Transverse colon (tissue), 4 donors: ENCODE measurements around the gene PPM1D.

ENCODE experiments used
- EP300 ChIP-seq: sonication (generic); formaldehyde crosslinking; IDR thresholded peaks from one replicate; pipeline ENCODE4 v1.6.1; 2017; ENCODE audit warnings: antibody characterized with exemption, low read depth
- POLR2AphosphoS5 ChIP-seq, 3 donors: sonication (generic); formaldehyde crosslinking; IDR thresholded peaks; one replicate each; pipeline ENCODE4 v1.6.1; 2016; ENCODE audit warnings: antibody characterized with exemption in 3 of 3
- TF ChIP-seq, protein P1 (sequence below), 5 experiments: fragments of 200-600 bp in 3 of 5; fragments of 450-650 bp in 2 of 5; sonication (generic) in 3 of 5; IDR thresholded peaks; 1 replicate in 2 of 5; 2 replicates in 3 of 5; pipeline ENCODE4 v1.5.1; 2016 to 2017; ENCODE audit warnings: antibody characterized with exemption in 5 of 5, inconsistent platforms in 3 of 5, mild to moderate bottlenecking in 2 of 5, moderate library complexity in 1 of 5

GRCh38 chr17:60597297-60597696 lies 2.7 kb upstream of the PPM1D start:
- TF ChIP-seq POLR2AphosphoS5 (IDR thresholded peaks at IDR 0.05) (no peak), EP300 (no peak)
- TF ChIP-seq, protein P1, sequence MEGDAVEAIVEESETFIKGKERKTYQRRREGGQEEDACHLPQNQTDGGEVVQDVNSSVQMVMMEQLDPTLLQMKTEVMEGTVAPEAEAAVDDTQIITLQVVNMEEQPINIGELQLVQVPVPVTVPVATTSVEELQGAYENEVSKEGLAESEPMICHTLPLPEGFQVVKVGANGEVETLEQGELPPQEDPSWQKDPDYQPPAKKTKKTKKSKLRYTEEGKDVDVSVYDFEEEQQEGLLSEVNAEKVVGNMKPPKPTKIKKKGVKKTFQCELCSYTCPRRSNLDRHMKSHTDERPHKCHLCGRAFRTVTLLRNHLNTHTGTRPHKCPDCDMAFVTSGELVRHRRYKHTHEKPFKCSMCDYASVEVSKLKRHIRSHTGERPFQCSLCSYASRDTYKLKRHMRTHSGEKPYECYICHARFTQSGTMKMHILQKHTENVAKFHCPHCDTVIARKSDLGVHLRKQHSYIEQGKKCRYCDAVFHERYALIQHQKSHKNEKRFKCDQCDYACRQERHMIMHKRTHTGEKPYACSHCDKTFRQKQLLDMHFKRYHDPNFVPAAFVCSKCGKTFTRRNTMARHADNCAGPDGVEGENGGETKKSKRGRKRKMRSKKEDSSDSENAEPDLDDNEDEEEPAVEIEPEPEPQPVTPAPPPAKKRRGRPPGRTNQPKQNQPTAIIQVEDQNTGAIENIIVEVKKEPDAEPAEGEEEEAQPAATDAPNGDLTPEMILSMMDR (IDR thresholded peaks at IDR 0.05): no peak
